Colonic mucosa (tissue), 4 donors: Measurements from ENCODE around the gene SUMF1. TPM values are rescaled to one million over a fixed set of nuclear protein-coding genes. Genes with fewer than 3 reads are reported as not detected.

Experiments used
- DNase-seq: peaks from one replicate; pipeline ENCODE4 v3.0.0-alpha.2; 2020
- H3K27ac ChIP-seq: fragments of 200-600 bp; one replicate; pipeline ENCODE4 v1.8.0; 2021
- H3K27me3 ChIP-seq: fragments of 200-600 bp; one replicate; pipeline ENCODE4 v1.8.0; 2021
- H3K36me3 ChIP-seq: fragments of 200-600 bp; one replicate; pipeline ENCODE4 v1.8.0; 2021
- H3K4me1 ChIP-seq: fragments of 200-600 bp; one replicate; pipeline ENCODE4 v1.8.0; 2021; ENCODE audit warnings: mild to moderate bottlenecking
- H3K4me3 ChIP-seq: fragments of 200-600 bp; one replicate; pipeline ENCODE4 v1.8.0; 2021
- H3K9ac ChIP-seq, 2 donors: one replicate each; pipeline ENCODE4 v1.7.0; 2013; ENCODE audit warnings: control low read depth in 2 of 2, low read depth in 2 of 2, low read length in 2 of 2
- H3K9me3 ChIP-seq: fragments of 200-600 bp; one replicate; pipeline ENCODE4 v1.8.0; 2021
- CTCF ChIP-seq: fragments of 200-600 bp; IDR thresholded peaks from one replicate; pipeline ENCODE4 v1.8.0; 2022; ENCODE audit warnings: antibody characterized with exemption, mild to moderate bottlenecking
- intact Hi-C: fragments of 100-400 bp; cut with DNase I; formaldehyde crosslinking; loops from one replicate; pipeline ENCODE4 v1.14.1; 2022
- total RNA-seq, 2 donors: library from RNA; stranded (reverse); fragmentation: NEBNext Ultra II Directional in 1 of 2; extraction: Animal tissue kit (Norgen Biotek cat#: 25700) in 1 of 2; gene quantifications; one replicate each; pipeline ENCODE4 v1.2.1, GENCODE V29; 2021
- donor health status: healthy.
- donor health status: DM: no; HTN: no; CAD: no.
- donor health status: DM: no; HTN: no; CAD: no.

SUMF1 gene
- 10 to 100 TPM; 37.6 to 43.9 TPM for total RNA-seq

- TF ChIP-seq CTCF: no peak
- Histone ChIP-seq H3K27ac (peak within 1 kb of the TSS; percentile 82), H3K36me3 (no peaks in the 10 kb centered on the region), H3K27me3 (no peaks in the 10 kb centered on the region), H3K9me3 (no peaks in the 10 kb centered on the region), H3K9ac (peak within 1 kb of the TSS; percentile 83 to 90), H3K4me3 (peak within 1 kb of the TSS; percentile 93), H3K4me1 (no peaks in the 10 kb centered on the region)
- intact Hi-C loops: no loop called here
- peak; percentile 89 for DNase-seq
Measured at GRCh38 chr3:4466741-4467521, at the start of gene SUMF1. Gene SUMF1, minus strand, starts transcription at chr3:4467269. Its CDS starts 24 bp downstream, at chr3:4467245.

DNA sequence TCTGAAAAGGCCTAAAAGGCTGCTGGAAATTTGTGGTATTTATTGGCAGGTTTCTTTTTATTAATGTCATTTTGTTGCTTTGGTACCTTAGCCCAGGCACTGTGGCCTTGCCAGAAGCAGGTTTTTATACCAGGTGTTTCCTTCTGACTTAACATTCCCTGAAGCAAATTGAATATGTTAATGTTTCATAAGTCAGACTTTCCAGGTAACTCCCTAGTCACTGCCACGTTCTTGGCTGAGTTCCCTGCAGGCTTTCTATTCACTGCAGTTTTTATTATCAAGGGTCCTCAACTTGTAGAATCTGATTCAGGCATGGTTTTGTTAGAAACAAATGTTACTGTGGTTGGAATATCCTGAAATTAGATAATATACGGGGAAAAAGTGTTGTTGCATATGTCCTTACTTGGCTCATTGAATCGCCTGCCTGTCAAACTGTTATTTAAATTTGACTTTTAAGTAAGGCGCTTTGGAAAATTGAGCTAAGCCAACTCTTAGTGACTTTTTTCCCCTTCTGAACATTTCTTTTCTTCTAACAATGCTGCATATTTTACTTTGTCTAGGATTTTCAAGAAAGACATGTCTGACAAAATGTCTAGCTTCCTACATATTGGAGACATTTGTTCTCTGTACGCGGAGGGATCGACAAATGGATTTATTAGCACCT is 49.0 kb upstream of the SUMF1 start:
- no peaks in the 10 kb centered on the region for H3K36me3 ChIP-seq
- H3K4me3 ChIP-seq: no peak overlapping the region
- no peak for DNase-seq
- H3K4me1 ChIP-seq: no peaks in the 10 kb centered on the region
- no peak overlapping the region for H3K27ac ChIP-seq
- no peak overlapping the region for H3K9ac ChIP-seq
- intact Hi-C loops: no loop called here
- H3K27me3 ChIP-seq: no peaks in the 10 kb centered on the region
- H3K9me3 ChIP-seq: no peaks in the 10 kb centered on the region
- TF ChIP-seq CTCF: no peak

- DNase-seq: no peak
- Histone ChIP-seq H3K36me3 (no peaks in the 10 kb centered on the region), H3K27ac (no peak overlapping the region), H3K9ac (no peak overlapping the region), H3K9me3 (no peaks in the 10 kb centered on the region), H3K4me3 (no peak overlapping the region), H3K27me3 (no peaks in the 10 kb centered on the region), H3K4me1 (no peaks in the 10 kb centered on the region)
- intact Hi-C loops: no loop called here
- TF ChIP-seq CTCF: no peak
Measured at GRCh38 chr3:4514916-4515315, 47.8 kb upstream of the SUMF1 start.

- Histone ChIP-seq H3K36me3 (no peaks in the 10 kb centered on the region), H3K4me1 (no peaks in the 10 kb centered on the region), H3K9me3 (no peaks in the 10 kb centered on the region), H3K9ac (no peak overlapping the region), H3K27me3 (no peaks in the 10 kb centered on the region), H3K27ac (no peak overlapping the region), H3K4me3 (no peak overlapping the region)
- no peak for DNase-seq
- intact Hi-C loops: no loop called here
- TF ChIP-seq CTCF: no peak
Measured at GRCh38 chr3:4514321-4514720, 47.3 kb upstream of the SUMF1 start.

- no peak for DNase-seq
- Histone ChIP-seq H3K9me3 (no peaks in the 10 kb centered on the region), H3K27me3 (no peaks in the 10 kb centered on the region), H3K4me3 (no peak overlapping the region), H3K36me3 (no peaks in the 10 kb centered on the region), H3K9ac (no peak overlapping the region), H3K4me1 (no peaks in the 10 kb centered on the region), H3K27ac (no peak overlapping the region)
- no peak for TF ChIP-seq CTCF
- intact Hi-C loops: no loop called here
Measured at GRCh38 chr3:4512895-4513616, 46.0 kb upstream of the SUMF1 start.
